CD4-positive, alpha-beta T cell treated with Interleukin-4 for 1 hour (primary cell): ENCODE data around the gene AIDA.

Experiments used
- DNase-seq, 2 donors: peaks; one replicate each; pipeline ENCODE4 v3.0.0-alpha.2; 2020 to 2022

AIDA gene

GRCh38 chr1:222643606-222643937, 68.7 kb downstream of the AIDA start:
- no peak for DNase-seq

GRCh38 chr1:222642468-222642867, 69.8 kb downstream of the AIDA start:
- DNase-seq: no peak

GRCh38 chr1:222641269-222641948, 70.9 kb downstream of the AIDA start:
- no peak for DNase-seq

- peak; percentile 62 to 89 for DNase-seq
These were observed 77.9 kb downstream of the AIDA start for GRCh38 chr1:222634180-222635013.

GRCh38 chr1:222632749-222633148, 79.5 kb downstream of the AIDA start:
- DNase-seq: no peak

- no peak for DNase-seq
These were observed 80.6 kb downstream of the AIDA start for GRCh38 chr1:222631611-222632208.

GRCh38 chr1:222629921-222630535, 82.3 kb downstream of the AIDA start:
- no peak for DNase-seq

GRCh38 chr1:222627232-222627631, 85.1 kb downstream of the AIDA start:
- DNase-seq: no peak

- DNase-seq: no peak
These were observed 88.1 kb downstream of the AIDA start for GRCh38 chr1:222624214-222624613.

GRCh38 chr1:222623458-222623857, 88.8 kb downstream of the AIDA start:
- no peak for DNase-seq

GRCh38 chr1:222622765-222623164, 89.5 kb downstream of the AIDA start:
- no peak for DNase-seq

- DNase-seq: no peak
These were observed 91.7 kb downstream of the AIDA start for GRCh38 chr1:222620566-222620965.

GRCh38 chr1:222618880-222619596, 93.3 kb downstream of the AIDA start:
- peak; percentile 2 to 12 for DNase-seq
